A673 (cell line): ENCODE results near the gene FAS. TPM values are rescaled to one million over a fixed set of nuclear protein-coding genes. Genes with fewer than 3 reads are reported as not detected.

ENCODE experiments used
- BruUV-seq: library from RNA; stranded (reverse); fragments of 400-500 nt; replicated peaks from 2 replicates; lab custom pipeline; 2021; lab: Mats Ljungman, UMichigan
- CTCF ChIA-PET: fragments of 300-600 bp; sonication (Branson Sonifier 250); formaldehyde crosslinking; loops from one replicate; lab custom pipeline; 2022; ENCODE audit warnings: antibody characterized with exemption; lab: Charles Lee
- POLR2A ChIA-PET: fragments of 300-600 bp; sonication (Branson Sonifier 250); formaldehyde crosslinking; loops from one replicate; lab custom pipeline; 2022; ENCODE audit warnings: antibody characterized with exemption; ENCODE audit not compliant: low non-redundant PET; lab: Charles Lee
- DNase-seq: peaks from one replicate; pipeline ENCODE4 v3.0.0-alpha.2; 2015; ENCODE audit warnings: low spot score
- H3K27ac ChIP-seq: fragments of 200-600 bp; sonication (generic); 2 replicates; pipeline ENCODE4 v1.5.1; 2016; ENCODE audit warnings: mixed run types, low read depth, mild to moderate bottlenecking, mixed read lengths, antibody characterized with exemption, low read length; ENCODE audit not compliant: poor library complexity, severe bottlenecking
- H3K27me3 ChIP-seq: fragments of 200-600 bp; sonication (generic); replicated peaks from 2 replicates; pipeline ENCODE4 v1.6.1; 2017; ENCODE audit warnings: mixed run types, low read depth, mild to moderate bottlenecking, mixed read lengths, antibody characterized with exemption, low read length; ENCODE audit not compliant: insufficient read depth, poor library complexity
- H3K36me3 ChIP-seq: fragments of 200-600 bp; sonication (generic); 2 replicates; pipeline ENCODE4 v1.6.1; 2016; ENCODE audit warnings: mixed run types, mild to moderate bottlenecking, mixed read lengths, antibody characterized with exemption, low read length; ENCODE audit not compliant: insufficient read depth, poor library complexity, severe bottlenecking
- H3K4me1 ChIP-seq: fragments of 200-600 bp; sonication (generic); 2 replicates; pipeline ENCODE4 v1.6.1; 2017; ENCODE audit warnings: mixed run types, mild to moderate bottlenecking, mixed read lengths, antibody characterized with exemption, low read length; ENCODE audit not compliant: insufficient read depth, poor library complexity, severe bottlenecking
- H3K4me3 ChIP-seq: fragments of 200-600 bp; sonication (generic); 2 replicates; pipeline ENCODE4 v1.5.1; 2016; ENCODE audit warnings: low read depth, mixed run types, mild to moderate bottlenecking, mixed read lengths, low read length; ENCODE audit not compliant: poor library complexity, severe bottlenecking
- H3K9me3 ChIP-seq: fragments of 200-600 bp; sonication (generic); 2 replicates; pipeline ENCODE4 v1.6.1; 2016; ENCODE audit warnings: mixed run types, low read depth, mild to moderate bottlenecking, mixed read lengths, antibody characterized with exemption, low read length; ENCODE audit not compliant: poor library complexity, severe bottlenecking
- CTCF ChIP-seq: fragments of 300-800, 200-600 bp; sonication (generic); conservative IDR thresholded peaks from 2 replicates; pipeline ENCODE4 v1.5.1; 2017; ENCODE audit warnings: low read depth, mild to moderate bottlenecking, antibody characterized with exemption, low read length, moderate library complexity, mixed read lengths
- EZH2 ChIP-seq: fragments of 200-600 bp; sonication (generic); IDR thresholded peaks from 2 replicates; pipeline ENCODE4 v1.6.1; 2017; ENCODE audit warnings: borderline replicate concordance, low read depth, mild to moderate bottlenecking, mixed read lengths, antibody characterized with exemption, low read length; ENCODE audit not compliant: poor library complexity, severe bottlenecking
- intact Hi-C: fragments of 100-400 bp; cut with micrococcal nuclease; formaldehyde crosslinking; loops from one replicate; pipeline ENCODE4 v1.10.0; 2022; ENCODE audit not compliant: unreplicated experiment
- total RNA-seq: library from RNA; stranded (reverse); gene quantifications from 2 replicates; pipeline ENCODE4 v1.2.3, GENCODE V29; 2021

The FAS gene
- total RNA-seq, 1 experiment from 2014 or later: 30.4 TPM

DNA sequence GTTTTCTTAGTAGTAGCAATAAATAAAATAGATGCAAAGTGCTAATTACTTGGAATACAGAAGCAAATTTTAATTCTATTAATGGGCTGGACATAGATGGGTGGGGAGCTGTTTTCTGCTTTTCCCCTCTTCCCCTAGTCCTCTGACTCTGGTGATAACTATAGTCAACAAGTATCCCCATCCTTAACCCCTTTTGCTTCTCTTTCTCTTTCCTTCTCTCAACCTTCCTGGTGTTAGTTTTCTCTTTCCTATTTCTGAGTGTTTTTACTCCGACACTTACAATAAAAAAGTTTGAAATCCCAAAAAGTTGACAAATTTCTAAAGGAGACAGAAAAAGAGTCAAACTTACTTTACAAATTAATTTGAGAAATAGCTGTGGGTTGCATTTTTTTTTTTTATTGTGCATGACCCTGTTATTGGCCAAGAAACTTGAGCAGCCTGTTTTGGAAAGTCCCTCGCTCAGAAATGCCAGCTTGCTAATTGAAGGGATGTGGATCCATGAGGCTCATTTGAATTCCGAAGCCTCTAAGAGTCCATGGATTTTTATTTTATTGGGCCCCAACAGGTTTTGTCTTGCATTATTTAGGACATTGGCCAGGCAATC is 2.4 kb downstream of the FAS start:
- H3K4me3 ChIP-seq: peak overlapping the region; percentile 89
- intact Hi-C loops: no loop called here
- H3K36me3 ChIP-seq: no peaks in the 10 kb centered on the region
- ChIA-PET POLR2A (interaction anchor here (0.5 kb wide), 1 partner anchor 421 kb away, joined by 4 read pairs; the partner anchor contains the start of gene IFIT5), CTCF (interaction anchor here (0.5 to 1.5 kb wide), 2 partner anchors 59 to 182 kb away, joined by 4 to 5 read pairs; no protein-coding TSS in a partner anchor)
- TF ChIP-seq EZH2 (no peak), CTCF (no peak)
- BruUV-seq: no TSS peak
- DNase-seq: no peak
- peaks cover 38% of the 10 kb centered on the region for H3K4me1 ChIP-seq
- H3K27ac ChIP-seq: peak overlapping the region; percentile 97
- H3K9me3 ChIP-seq: no peaks in the 10 kb centered on the region
- no peaks in the 10 kb centered on the region for H3K27me3 ChIP-seq

- Histone ChIP-seq H3K9me3 (no peaks in the 10 kb centered on the region), H3K27me3 (no peaks in the 10 kb centered on the region), H3K36me3 (no peaks in the 10 kb centered on the region), H3K27ac (peak overlapping the region; percentile 97), H3K4me1 (peaks cover 32% of the 10 kb centered on the region), H3K4me3 (peak overlapping the region; percentile 89)
- intact Hi-C loops: no loop called here
- POLR2A ChIA-PET: no interaction called here
- no peak for TF ChIP-seq EZH2
- TF ChIP-seq CTCF: no peak
- BruUV-seq: no TSS peak
- CTCF ChIA-PET: interaction anchor here (0.5 to 1.5 kb wide), 2 partner anchors 60 to 183 kb away, joined by 4 to 5 read pairs; no protein-coding TSS in a partner anchor
- DNase-seq: no peak
Observed at GRCh38 chr10:88994019-88994418, 3.4 kb downstream of the FAS start.

GRCh38 chr10:88995156-88995876 is 4.7 kb downstream of the FAS start:
- ChIA-PET CTCF (no interaction called here), POLR2A (interaction anchor here (0.6 kb wide), 1 partner anchor 315 kb away, joined by 4 read pairs; no protein-coding TSS in a partner anchor)
- Histone ChIP-seq H3K4me3 (no peak overlapping the region), H3K27me3 (no peaks in the 10 kb centered on the region), H3K9me3 (no peaks in the 10 kb centered on the region), H3K27ac (peak overlapping the region; percentile 20), H3K4me1 (peaks cover 33% of the 10 kb centered on the region), H3K36me3 (no peaks in the 10 kb centered on the region)
- TF ChIP-seq EZH2: no peak
- TF ChIP-seq CTCF: no peak
- no peak for DNase-seq
- intact Hi-C loops: no loop called here
- BruUV-seq: no TSS peak
